Fibroblast of lung (primary cell): ENCODE data around the gene PRKCI. TPM values are rescaled to one million over a fixed set of nuclear protein-coding genes. Genes with fewer than 3 reads are reported as not detected.

ENCODE experiments used
- DNase-seq, 2 donors: peaks; one replicate each; pipeline versions ENCODE4 v3.0.0 to v3.0.0-alpha.2; 2010; ENCODE audit warnings: low read depth in 2 of 2
- H2AFZ ChIP-seq: 2 replicates; pipeline ENCODE4 v1.5.1; 2012; ENCODE audit warnings: low read length, control low read depth, inconsistent platforms
- H3K27ac ChIP-seq: 2 replicates; pipeline ENCODE4 v1.5.1; 2011; ENCODE audit warnings: low read length, control low read depth; ENCODE audit not compliant: insufficient read depth
- H3K27me3 ChIP-seq: 2 replicates; pipeline ENCODE4 v1.5.1; 2011; ENCODE audit warnings: mild to moderate bottlenecking, low read length; ENCODE audit not compliant: control insufficient read depth, insufficient read depth
- H3K36me3 ChIP-seq: 2 replicates; pipeline ENCODE4 v1.5.1; 2011; ENCODE audit warnings: low read length; ENCODE audit not compliant: control insufficient read depth, insufficient read depth
- H3K4me1 ChIP-seq: 2 replicates; pipeline ENCODE4 v1.5.1; 2011; ENCODE audit warnings: low read length; ENCODE audit not compliant: control insufficient read depth, insufficient read depth; ENCODE audit errors: extremely low read depth
- H3K4me2 ChIP-seq: 2 replicates; pipeline ENCODE4 v1.5.1; 2011; ENCODE audit warnings: low read length, control low read depth; ENCODE audit not compliant: insufficient read depth; ENCODE audit errors: extremely low read depth
- H3K4me3 ChIP-seq, 4 experiments: fragments of 200-600 bp in 1 of 4; sonication (generic) in 1 of 4; replicated peaks in 1 of 4; 2 replicates each; pipeline ENCODE4 v1.5.1; 2011 to 2016; ENCODE audit warnings: low read length in 4 of 4, low read depth in 3 of 4, mild to moderate bottlenecking in 3 of 4, control low read depth in 2 of 4, inconsistent platforms in 1 of 4, mixed read lengths in 1 of 4; ENCODE audit not compliant: insufficient read depth in 1 of 4; ENCODE audit errors: control extremely low read depth in 1 of 4
- H3K79me2 ChIP-seq: 2 replicates; pipeline ENCODE4 v1.5.1; 2012; ENCODE audit warnings: mild to moderate bottlenecking, low read length, inconsistent platforms; ENCODE audit not compliant: control insufficient read depth, insufficient read depth
- H3K9ac ChIP-seq: 2 replicates; pipeline ENCODE4 v1.5.1; 2011; ENCODE audit warnings: mild to moderate bottlenecking, low read length, control low read depth; ENCODE audit not compliant: insufficient read depth
- H3K9me3 ChIP-seq: 2 replicates; pipeline ENCODE4 v1.5.1; 2012; ENCODE audit warnings: low read depth, low read length; ENCODE audit not compliant: control insufficient read depth, insufficient read depth
- H4K20me1 ChIP-seq: 2 replicates; pipeline ENCODE4 v1.5.1; 2011; ENCODE audit warnings: low read length; ENCODE audit not compliant: control insufficient read depth, insufficient read depth; ENCODE audit errors: extremely low read depth
- EZH2 ChIP-seq: IDR thresholded peaks from 2 replicates; pipeline ENCODE4 v1.5.1; 2012; ENCODE audit warnings: low read length, control low read depth, mild to moderate bottlenecking; ENCODE audit errors: missing control alignments
- polyA plus RNA-seq, 2 donors: library from polyadenylated mRNA; depleted of rRNA in 1 of 2; stranded (reverse) in 1 of 2; unstranded in 1 of 2; fragments of >200 nt; gene quantifications; 2 replicates each; pipeline ENCODE4 v1.2.1, GENCODE V29; 2011 to 2012; ENCODE audit warnings: missing spikeins in 1 of 2
- total RNA-seq: library from RNA; depleted of rRNA; stranded (reverse); fragments of >200 nt; gene quantifications from 2 replicates; pipeline ENCODE4 v1.2.1, GENCODE V29; 2014
- TF ChIP-seq, protein P1 (sequence below), 2 donors: IDR thresholded peaks in 1 of 2; conservative IDR thresholded peaks in 1 of 2; 1 replicate in 1 of 2; 2 replicates in 1 of 2; pipeline ENCODE4 v1.5.1; 2011 to 2012; ENCODE audit warnings: low read length in 2 of 2, control low read depth in 1 of 2, inconsistent platforms in 1 of 2, low read depth in 1 of 2, mild to moderate bottlenecking in 1 of 2

The PRKCI gene
- total and polyA plus RNA-seq, 2 donors (not counting 1 experiment from before 2014, with no cell fraction given), result 68.7 to 80.3 TPM

- Histone ChIP-seq H2AFZ (no peak overlapping the region), H4K20me1 (no peaks in the 10 kb centered on the region), H3K4me2 (no peak overlapping the region), H3K36me3 (no peaks in the 10 kb centered on the region), H3K9ac (no peak overlapping the region), H3K27ac (no peak overlapping the region), H3K9me3 (no peaks in the 10 kb centered on the region), H3K79me2 (no peaks in the 10 kb centered on the region), H3K4me3 (no peak overlapping the region), H3K27me3 (no peaks in the 10 kb centered on the region), H3K4me1 (no peaks in the 10 kb centered on the region)
- TF ChIP-seq, protein P1, sequence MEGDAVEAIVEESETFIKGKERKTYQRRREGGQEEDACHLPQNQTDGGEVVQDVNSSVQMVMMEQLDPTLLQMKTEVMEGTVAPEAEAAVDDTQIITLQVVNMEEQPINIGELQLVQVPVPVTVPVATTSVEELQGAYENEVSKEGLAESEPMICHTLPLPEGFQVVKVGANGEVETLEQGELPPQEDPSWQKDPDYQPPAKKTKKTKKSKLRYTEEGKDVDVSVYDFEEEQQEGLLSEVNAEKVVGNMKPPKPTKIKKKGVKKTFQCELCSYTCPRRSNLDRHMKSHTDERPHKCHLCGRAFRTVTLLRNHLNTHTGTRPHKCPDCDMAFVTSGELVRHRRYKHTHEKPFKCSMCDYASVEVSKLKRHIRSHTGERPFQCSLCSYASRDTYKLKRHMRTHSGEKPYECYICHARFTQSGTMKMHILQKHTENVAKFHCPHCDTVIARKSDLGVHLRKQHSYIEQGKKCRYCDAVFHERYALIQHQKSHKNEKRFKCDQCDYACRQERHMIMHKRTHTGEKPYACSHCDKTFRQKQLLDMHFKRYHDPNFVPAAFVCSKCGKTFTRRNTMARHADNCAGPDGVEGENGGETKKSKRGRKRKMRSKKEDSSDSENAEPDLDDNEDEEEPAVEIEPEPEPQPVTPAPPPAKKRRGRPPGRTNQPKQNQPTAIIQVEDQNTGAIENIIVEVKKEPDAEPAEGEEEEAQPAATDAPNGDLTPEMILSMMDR (conservative IDR thresholded peaks at IDR 0.05 in 1 of 2, IDR thresholded peaks at IDR 0.05 in 1 of 2; ENCODE audit: low read depth in 1 of 2, low read length in 2 of 2), result no peak
- no peak for TF ChIP-seq EZH2
- DNase-seq, result no peak
These were observed 95.7 kb downstream of the PRKCI start for GRCh38 chr3:170317954-170318353.

DNA sequence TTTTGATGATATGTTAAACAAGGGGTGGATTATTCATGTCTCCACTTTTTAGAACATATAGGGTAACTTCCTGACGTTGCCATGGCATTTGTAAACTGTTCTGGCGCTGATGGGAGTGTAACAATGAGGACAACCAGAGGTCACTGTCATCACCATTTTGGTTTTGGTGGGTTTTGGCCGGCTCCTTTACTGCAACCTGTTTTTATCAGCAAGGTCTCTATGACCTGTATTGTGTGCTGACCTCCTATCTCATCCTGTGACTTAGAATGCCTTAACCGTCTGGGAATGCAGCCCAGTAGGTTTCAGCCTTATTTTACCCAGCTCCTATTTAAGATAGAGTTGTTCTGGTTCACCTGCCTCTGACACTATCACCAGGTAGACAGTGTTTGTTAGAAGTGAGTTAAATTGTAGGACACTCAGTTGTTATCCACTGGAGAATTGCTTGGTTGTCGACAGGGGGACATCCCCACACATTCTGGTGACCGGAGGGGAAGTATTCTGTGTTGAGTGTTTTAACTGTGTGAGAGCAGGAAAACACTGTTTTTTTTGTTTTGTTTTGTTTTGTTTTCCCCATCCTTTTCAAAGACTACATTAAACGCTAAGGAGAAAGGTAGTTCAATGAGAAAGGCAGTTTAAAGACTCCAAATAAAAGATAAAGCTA lies 98.4 kb downstream of the PRKCI start:
- DNase-seq, result peak in 1 of 2 donors; percentile 23
- Histone ChIP-seq H3K4me1 (no peaks in the 10 kb centered on the region), H3K79me2 (no peaks in the 10 kb centered on the region), H3K27ac (no peak overlapping the region), H3K9me3 (no peaks in the 10 kb centered on the region), H4K20me1 (no peaks in the 10 kb centered on the region), H2AFZ (no peak overlapping the region), H3K4me3 (no peak overlapping the region), H3K36me3 (no peaks in the 10 kb centered on the region), H3K4me2 (no peak overlapping the region), H3K9ac (no peak overlapping the region), H3K27me3 (no peaks in the 10 kb centered on the region)
- TF ChIP-seq, protein P1 (conservative IDR thresholded peaks at IDR 0.05 in 1 of 2, IDR thresholded peaks at IDR 0.05 in 1 of 2; ENCODE audit: low read depth in 1 of 2, low read length in 2 of 2), result no peak
- no peak for TF ChIP-seq EZH2

DNA sequence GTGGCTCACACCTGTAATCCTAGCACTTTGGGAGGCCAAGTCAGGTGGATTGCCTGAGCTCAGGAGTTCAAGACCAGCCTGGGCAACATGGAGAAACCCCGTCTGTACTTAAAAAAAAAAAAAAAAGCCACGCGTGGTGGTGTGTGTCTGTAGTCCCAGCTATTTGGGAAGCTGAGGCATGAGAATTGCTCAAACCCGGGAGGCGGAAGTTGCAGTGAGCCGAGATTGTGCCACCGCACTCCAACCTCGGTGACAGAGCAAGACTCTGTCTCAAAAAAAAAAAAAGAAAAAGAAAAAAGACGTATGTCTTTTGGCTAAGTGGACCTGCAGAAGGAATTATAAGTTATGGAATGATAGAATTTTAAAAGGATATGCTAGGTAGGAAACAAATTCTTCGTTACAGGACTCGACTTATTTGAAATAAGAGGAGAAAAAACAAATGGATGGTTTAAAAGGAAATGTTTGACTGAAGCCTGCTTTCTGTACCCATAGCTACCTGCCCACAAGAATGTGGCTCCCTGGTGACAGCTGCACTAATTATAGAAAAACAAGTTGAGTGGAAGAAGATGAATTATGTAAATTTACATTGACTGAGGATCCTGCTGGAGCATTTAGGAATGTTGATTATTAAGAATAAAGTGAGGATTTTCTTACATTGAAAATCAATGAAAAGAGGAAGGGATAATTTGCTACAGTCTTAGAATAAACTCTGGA lies 99.3 kb downstream of the PRKCI start:
- Histone ChIP-seq H3K36me3 (no peaks in the 10 kb centered on the region), H3K27ac (no peak overlapping the region), H3K79me2 (no peaks in the 10 kb centered on the region), H3K27me3 (no peaks in the 10 kb centered on the region), H3K4me1 (no peaks in the 10 kb centered on the region), H3K4me2 (no peak overlapping the region), H2AFZ (no peak overlapping the region), H3K4me3 (no peak overlapping the region), H3K9me3 (no peaks in the 10 kb centered on the region), H4K20me1 (no peaks in the 10 kb centered on the region), H3K9ac (no peak overlapping the region)
- DNase-seq, result peak in 1 of 2 donors; percentile 66
- TF ChIP-seq, protein P1 (conservative IDR thresholded peaks at IDR 0.05 in 1 of 2, IDR thresholded peaks at IDR 0.05 in 1 of 2; ENCODE audit: low read depth in 1 of 2, low read length in 2 of 2), result no peak
- TF ChIP-seq EZH2, result no peak
